IMR-90 (cell line): ENCODE measurements around the gene NTF3. TPM values are rescaled to one million over a fixed set of nuclear protein-coding genes. Genes with fewer than 3 reads are reported as not detected.

Experiments used
- ATAC-seq: fragments of 200-7000 bp; cut with Tn5 transposase; 2 replicates; pipeline ENCODE4 v1.9.1; 2020; ENCODE audit warnings: low read depth, mild to moderate bottlenecking, moderate library complexity
- BruUV-seq: library from RNA; stranded (reverse); fragments of 400-500 nt; replicated peaks from 2 replicates; lab custom pipeline; 2021; lab: Mats Ljungman, UMichigan
- CTCF ChIA-PET: fragments of 300-600 bp; formaldehyde crosslinking; extraction: SDS; loops from one replicate; lab custom pipeline; 2021; ENCODE audit warnings: antibody characterized with exemption; lab: Yijun Ruan, JAX
- POLR2A ChIA-PET: fragments of 300-600 bp; sonication (Branson Sonifier 250); formaldehyde crosslinking; loops from one replicate; lab custom pipeline; 2022; ENCODE audit warnings: antibody characterized with exemption; ENCODE audit not compliant: unreplicated experiment; lab: Charles Lee
- DNase-seq: peaks from one replicate; pipeline ENCODE4 v3.0.0; 2013
- H2AFZ ChIP-seq: replicated peaks from 2 replicates; pipeline ENCODE3; 2013; ENCODE audit warnings: low read length, mild to moderate bottlenecking; ENCODE audit not compliant: poor library complexity
- H2AK5ac ChIP-seq: 2 replicates; pipeline ENCODE4 v1.6.1; 2013; ENCODE audit warnings: low read depth, low read length, inconsistent platforms
- H2AK9ac ChIP-seq: replicated peaks from 2 replicates; pipeline ENCODE3; 2013; ENCODE audit warnings: mild to moderate bottlenecking, low read depth, low read length, moderate library complexity; ENCODE audit not compliant: poor library complexity
- H2BK120ac ChIP-seq: 2 replicates; pipeline ENCODE4 v1.6.1; 2013; ENCODE audit warnings: low read depth, low read length, inconsistent platforms
- H2BK15ac ChIP-seq: 3 replicates; pipeline ENCODE4 v1.6.1; 2013; ENCODE audit warnings: low read depth, low read length, inconsistent platforms
- H2BK20ac ChIP-seq: 2 replicates; pipeline ENCODE4 v1.6.1; 2013; ENCODE audit warnings: low read depth, mild to moderate bottlenecking, inconsistent platforms, low read length, moderate library complexity
- H2BK5ac ChIP-seq: 2 replicates; pipeline ENCODE4 v1.6.1; 2013; ENCODE audit warnings: mild to moderate bottlenecking, low read depth, low read length, inconsistent platforms; ENCODE audit not compliant: poor library complexity, severe bottlenecking
- H3K14ac ChIP-seq: replicated peaks from 2 replicates; pipeline ENCODE4 v1.6.1; 2013; ENCODE audit warnings: low read depth, low read length, inconsistent platforms
- H3K18ac ChIP-seq: 2 replicates; pipeline ENCODE4 v1.6.1; 2013; ENCODE audit warnings: low read depth, low read length, control low read depth
- H3K23ac ChIP-seq: 2 replicates; pipeline ENCODE4 v1.6.1; 2013; ENCODE audit warnings: low read depth, low read length, inconsistent platforms
- H3K27ac ChIP-seq: 2 replicates; pipeline ENCODE4 v1.5.1; 2013; ENCODE audit warnings: mild to moderate bottlenecking, control low read depth, low read length; ENCODE audit not compliant: insufficient read depth
- H3K27me3 ChIP-seq: 2 replicates; pipeline ENCODE4 v1.6.1; 2013; ENCODE audit warnings: low read length; ENCODE audit not compliant: control insufficient read depth, insufficient read depth
- H3K36me3 ChIP-seq: 2 replicates; pipeline ENCODE4 v1.6.1; 2013; ENCODE audit warnings: low read length, mixed read lengths; ENCODE audit not compliant: control insufficient read depth, insufficient read depth
- H3K4ac ChIP-seq: 2 replicates; pipeline ENCODE4 v1.6.1; 2013; ENCODE audit warnings: low read depth, low read length, inconsistent platforms
- H3K4me1 ChIP-seq: 2 replicates; pipeline ENCODE4 v1.6.1; 2013; ENCODE audit warnings: low read length, mixed read lengths; ENCODE audit not compliant: control insufficient read depth, insufficient read depth
- H3K4me2 ChIP-seq: 2 replicates; pipeline ENCODE4 v1.6.1; 2013; ENCODE audit warnings: low read depth, mild to moderate bottlenecking, control low read depth, low read length, moderate library complexity
- H3K4me3 ChIP-seq: 2 replicates; pipeline ENCODE4 v1.5.1; 2013; ENCODE audit warnings: low read depth, mild to moderate bottlenecking, control low read depth, low read length, moderate library complexity; ENCODE audit not compliant: insufficient read depth
- H3K56ac ChIP-seq: 2 replicates; pipeline ENCODE4 v1.6.1; 2013; ENCODE audit warnings: low read length, inconsistent platforms; ENCODE audit not compliant: insufficient read depth; ENCODE audit errors: extremely low read depth
- H3K79me1 ChIP-seq, 2 experiments: 2 replicates each; pipeline ENCODE4 v1.6.1; 2013; ENCODE audit warnings: low read length in 2 of 2, inconsistent platforms in 1 of 2, low read depth in 1 of 2
- H3K9ac ChIP-seq: 2 replicates; pipeline ENCODE4 v1.6.1; 2013; ENCODE audit warnings: low read depth, low read length, control low read depth
- H3K9me1 ChIP-seq: 2 replicates; pipeline ENCODE4 v1.6.1; 2013; ENCODE audit warnings: low read length, inconsistent platforms; ENCODE audit not compliant: insufficient read depth
- H3K9me3 ChIP-seq: 2 replicates; pipeline ENCODE4 v1.6.1; 2013; ENCODE audit warnings: low read length; ENCODE audit not compliant: control insufficient read depth, insufficient read depth
- H4K20me1 ChIP-seq: 2 replicates; pipeline ENCODE4 v1.6.1; 2013; ENCODE audit warnings: low read length, inconsistent platforms; ENCODE audit not compliant: insufficient read depth
- H4K5ac ChIP-seq: 2 replicates; pipeline ENCODE4 v1.6.1; 2013; ENCODE audit warnings: mild to moderate bottlenecking, low read depth, low read length, control low read depth
- H4K8ac ChIP-seq, 2 experiments: 2 replicates each; pipeline ENCODE4 v1.6.1; 2013; ENCODE audit warnings: low read depth in 2 of 2, low read length in 2 of 2, control low read depth in 1 of 2, inconsistent platforms in 1 of 2
- H4K91ac ChIP-seq: 2 replicates; pipeline ENCODE4 v1.6.1; 2013; ENCODE audit warnings: low read depth, low read length, inconsistent platforms; ENCODE audit not compliant: insufficient read depth
- CEBPB ChIP-seq: IDR thresholded peaks from 2 replicates; pipeline ENCODE4 v1.6.1; 2012; ENCODE audit warnings: low read depth, low read length, improper control_type of control experiment
- CTCF ChIP-seq: conservative IDR thresholded peaks from 2 replicates; pipeline ENCODE4 v1.5.1; 2012; ENCODE audit warnings: mild to moderate bottlenecking, low read depth, low read length, improper control_type of control experiment
- MAFK ChIP-seq: IDR thresholded peaks from 2 replicates; pipeline ENCODE4 v1.6.1; 2012; ENCODE audit warnings: low read depth, low read length, improper control_type of control experiment
- WGBS, 2 experiments: methylation state at CpG; one replicate each; pipeline versions ENCODE4 v1.1.5 to v1.1.7; 2013; ENCODE audit warnings: missing lambda C conversion rate in 2 of 2; ENCODE audit not compliant: insufficient read length in 1 of 2; ENCODE audit errors: extremely low coverage in 2 of 2; 5-methylcytosine and 5-hydroxymethylcytosine counted together
- dilution Hi-C: fragments of 300-500 bp; cut with HindIII; formaldehyde crosslinking; loops from one replicate; pipeline ENCODE4 v1.14.3; 2018; ENCODE audit warnings: low sequenced_read_pairs; ENCODE audit not compliant: unreplicated experiment
- in situ Hi-C: fragments of 300-500 bp; cut with MboI; formaldehyde crosslinking; loops from 3 replicates; pipeline ENCODE4 v1.14.3; 2019; ENCODE audit warnings: low sequenced_read_pairs, inconsistent platforms, mixed read lengths
- intact Hi-C: fragments of 100-400 bp; cut with micrococcal nuclease; formaldehyde crosslinking; loops from 2 replicates; pipeline ENCODE4 v1.10.0; 2022
- polyA plus RNA-seq, 3 experiments: library from polyadenylated mRNA; depleted of rRNA; stranded (reverse); fragments of >200 nt; gene quantifications; 2 replicates each; pipeline ENCODE4 v1.2.3, GENCODE V29; 2012; ENCODE audit warnings: low replicate concordance in 1 of 3
- total RNA-seq: library from RNA; depleted of rRNA; stranded (reverse); fragments of >200 nt; gene quantifications from 2 replicates; pipeline ENCODE4 v1.2.3, GENCODE V29; 2012

The NTF3 gene
- total and polyA plus RNA-seq, 2 of the 4 experiments (the other 2 are of a cell fraction) = 12.2 to 32.4 TPM

- no peaks in the 10 kb centered on the region for H3K9me3 ChIP-seq
- H3K4ac ChIP-seq = peak overlapping the region; percentile 77; the same call in 1 of the 2 replicates
- no peak overlapping the region for H2BK120ac ChIP-seq
- H2BK20ac ChIP-seq = no peak overlapping the region
- H2BK5ac ChIP-seq = no peak overlapping the region
- POLR2A ChIA-PET = interaction anchor here (0.5 kb wide), 1 partner anchor 130 kb away, joined by 10 read pairs; no protein-coding TSS in a partner anchor
- dilution Hi-C loops = no loop called here
- no peaks in the 10 kb centered on the region for H3K27me3 ChIP-seq
- peak overlapping the region; percentile 14; the same call in 1 of the 2 replicates for H3K14ac ChIP-seq
- H4K5ac ChIP-seq = no peak overlapping the region
- DNase-seq = peak; percentile 61
- H3K9ac ChIP-seq = no peak overlapping the region
- H4K91ac ChIP-seq = peak overlapping the region; percentile 62; the same call in 1 of the 2 replicates
- no TSS peak for BruUV-seq
- H3K18ac ChIP-seq = no peak overlapping the region
- WGBS, 2 experiments = 90% methylated on average over 3 of the region's 6 CpGs; no CpG with 5 or more reads in 1 of the 2 experiments
- no peak overlapping the region for H3K27ac ChIP-seq
- in situ Hi-C loops = loop anchor here (25.0 kb wide), 1 partner anchor 814 kb away; no protein-coding TSS in a partner anchor
- H3K4me2 ChIP-seq = no peak overlapping the region
- H3K4me3 ChIP-seq = no peak overlapping the region
- H4K8ac ChIP-seq = peak overlapping the region in 1 of 2 experiments; percentile 15; a peak in 1 of 4 replicates
- H3K9me1 ChIP-seq = peaks cover 50% of the 10 kb centered on the region
- peak overlapping the region; percentile 25 for H2AK9ac ChIP-seq
- H3K23ac ChIP-seq = no peak overlapping the region; the same call in 1 of the 2 replicates
- peak; percentile 74 for ATAC-seq
- no peak for TF ChIP-seq CTCF
- peak; percentile 90 for TF ChIP-seq CEBPB
- no peak for TF ChIP-seq MAFK
- H2BK15ac ChIP-seq = no peak overlapping the region
- peak overlapping the region; percentile 62 for H2AK5ac ChIP-seq
- no peak overlapping the region for H2AFZ ChIP-seq
- peaks cover 66 to 94% of the 10 kb centered on the region in 2 experiments for H3K79me1 ChIP-seq
- H4K20me1 ChIP-seq = peaks cover 49% of the 10 kb centered on the region
- intact Hi-C loops = no loop called here
- CTCF ChIA-PET = interaction anchor here (0.7 to 1.2 kb wide), 2 partner anchors 31 to 176 kb away, joined by 3 read pairs; no protein-coding TSS in a partner anchor
- H3K56ac ChIP-seq = no peak overlapping the region
- no peaks in the 10 kb centered on the region; the same call in 1 of the 2 replicates for H3K36me3 ChIP-seq
- H3K4me1 ChIP-seq = peaks cover 32% of the 10 kb centered on the region
These were observed 41.3 kb downstream of the NTF3 start for GRCh38 chr12:5473076-5473782.
